HL-60 (cell line): Measurements from ENCODE around the gene NLRP6.
"Not testable (repeated sequence)": the region's sequence is repeated elsewhere in the genome, so short reads cannot be mapped to it uniquely, and the experiment has no call there.

Source experiments
- DNase-seq, 2 experiments: peaks; one replicate each; pipeline ENCODE4 v3.0.0-alpha.2; 2010 to 2020; ENCODE audit warnings: low read depth in 1 of 2, low spot score in 1 of 2
- H3K27ac ChIP-seq: fragments of 250-450 bp; sonication (Bioruptor Pico); replicated peaks from 2 replicates; pipeline ENCODE4 v1.5.1; 2020; ENCODE audit warnings: mild to moderate bottlenecking, moderate library complexity
- H3K27me3 ChIP-seq: fragments of 250-450 bp; sonication (Bioruptor Pico); 2 replicates; pipeline ENCODE4 v1.5.1; 2021; ENCODE audit warnings: mild to moderate bottlenecking, moderate library complexity; ENCODE audit not compliant: insufficient read depth, poor library complexity, severe bottlenecking
- H3K4me3 ChIP-seq: replicated peaks from 2 replicates; pipeline ENCODE4 v1.5.1; 2011; ENCODE audit warnings: mild to moderate bottlenecking, control low read depth, low read length; ENCODE audit not compliant: insufficient read depth
- GABPA ChIP-seq: IDR thresholded peaks from 2 replicates; pipeline ENCODE4 v1.6.1; 2012; ENCODE audit warnings: low read depth
- POLR2AphosphoS5 ChIP-seq: IDR thresholded peaks from 2 replicates; pipeline ENCODE4 v1.6.1; 2012; ENCODE audit warnings: low read depth
- SPI1 ChIP-seq: IDR thresholded peaks from 2 replicates; pipeline ENCODE4 v1.6.1; 2012; ENCODE audit warnings: low read depth, mild to moderate bottlenecking, borderline replicate concordance
- TF ChIP-seq, protein P1 (sequence below): IDR thresholded peaks from one replicate; pipeline ENCODE4 v1.5.1; 2011; ENCODE audit warnings: low read length, control low read depth, inconsistent platforms; ENCODE audit not compliant: insufficient read depth
- TF ChIP-seq, protein P2 (sequence below): IDR thresholded peaks from 2 replicates; pipeline ENCODE4 v1.6.1; 2012; ENCODE audit warnings: low read depth; ENCODE audit not compliant: insufficient replicate concordance

Gene NLRP6

DNA sequence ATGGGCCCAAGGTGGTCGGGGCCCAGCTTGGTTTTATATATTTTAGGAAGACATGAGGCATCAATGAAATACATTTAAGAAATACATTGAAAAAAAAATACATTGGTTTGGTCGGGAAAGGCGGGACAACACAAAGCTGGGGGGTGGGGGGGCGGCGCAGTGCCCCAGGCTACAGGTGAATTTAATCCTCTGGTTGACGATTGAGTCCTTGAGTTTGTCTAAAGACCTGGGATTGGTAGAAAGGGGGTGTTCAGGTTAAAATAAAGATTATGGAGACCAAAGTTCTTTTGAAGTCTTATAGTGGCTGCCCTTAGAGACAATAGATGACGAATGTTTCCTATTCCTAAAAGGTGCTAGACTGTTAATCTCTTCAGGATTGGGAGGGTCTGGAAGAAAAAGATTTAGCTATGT lies 38.7 kb downstream of the NLRP6 start:
- H3K27ac ChIP-seq = no peak overlapping the region
- no peak overlapping the region for H3K4me3 ChIP-seq
- H3K27me3 ChIP-seq = peaks cover 12% of the 10 kb centered on the region
- TF ChIP-seq SPI1 (no peak), GABPA (no peak), POLR2AphosphoS5 (no peak)
- TF ChIP-seq, protein P1, sequence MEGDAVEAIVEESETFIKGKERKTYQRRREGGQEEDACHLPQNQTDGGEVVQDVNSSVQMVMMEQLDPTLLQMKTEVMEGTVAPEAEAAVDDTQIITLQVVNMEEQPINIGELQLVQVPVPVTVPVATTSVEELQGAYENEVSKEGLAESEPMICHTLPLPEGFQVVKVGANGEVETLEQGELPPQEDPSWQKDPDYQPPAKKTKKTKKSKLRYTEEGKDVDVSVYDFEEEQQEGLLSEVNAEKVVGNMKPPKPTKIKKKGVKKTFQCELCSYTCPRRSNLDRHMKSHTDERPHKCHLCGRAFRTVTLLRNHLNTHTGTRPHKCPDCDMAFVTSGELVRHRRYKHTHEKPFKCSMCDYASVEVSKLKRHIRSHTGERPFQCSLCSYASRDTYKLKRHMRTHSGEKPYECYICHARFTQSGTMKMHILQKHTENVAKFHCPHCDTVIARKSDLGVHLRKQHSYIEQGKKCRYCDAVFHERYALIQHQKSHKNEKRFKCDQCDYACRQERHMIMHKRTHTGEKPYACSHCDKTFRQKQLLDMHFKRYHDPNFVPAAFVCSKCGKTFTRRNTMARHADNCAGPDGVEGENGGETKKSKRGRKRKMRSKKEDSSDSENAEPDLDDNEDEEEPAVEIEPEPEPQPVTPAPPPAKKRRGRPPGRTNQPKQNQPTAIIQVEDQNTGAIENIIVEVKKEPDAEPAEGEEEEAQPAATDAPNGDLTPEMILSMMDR = no peak
- TF ChIP-seq, protein P2, sequence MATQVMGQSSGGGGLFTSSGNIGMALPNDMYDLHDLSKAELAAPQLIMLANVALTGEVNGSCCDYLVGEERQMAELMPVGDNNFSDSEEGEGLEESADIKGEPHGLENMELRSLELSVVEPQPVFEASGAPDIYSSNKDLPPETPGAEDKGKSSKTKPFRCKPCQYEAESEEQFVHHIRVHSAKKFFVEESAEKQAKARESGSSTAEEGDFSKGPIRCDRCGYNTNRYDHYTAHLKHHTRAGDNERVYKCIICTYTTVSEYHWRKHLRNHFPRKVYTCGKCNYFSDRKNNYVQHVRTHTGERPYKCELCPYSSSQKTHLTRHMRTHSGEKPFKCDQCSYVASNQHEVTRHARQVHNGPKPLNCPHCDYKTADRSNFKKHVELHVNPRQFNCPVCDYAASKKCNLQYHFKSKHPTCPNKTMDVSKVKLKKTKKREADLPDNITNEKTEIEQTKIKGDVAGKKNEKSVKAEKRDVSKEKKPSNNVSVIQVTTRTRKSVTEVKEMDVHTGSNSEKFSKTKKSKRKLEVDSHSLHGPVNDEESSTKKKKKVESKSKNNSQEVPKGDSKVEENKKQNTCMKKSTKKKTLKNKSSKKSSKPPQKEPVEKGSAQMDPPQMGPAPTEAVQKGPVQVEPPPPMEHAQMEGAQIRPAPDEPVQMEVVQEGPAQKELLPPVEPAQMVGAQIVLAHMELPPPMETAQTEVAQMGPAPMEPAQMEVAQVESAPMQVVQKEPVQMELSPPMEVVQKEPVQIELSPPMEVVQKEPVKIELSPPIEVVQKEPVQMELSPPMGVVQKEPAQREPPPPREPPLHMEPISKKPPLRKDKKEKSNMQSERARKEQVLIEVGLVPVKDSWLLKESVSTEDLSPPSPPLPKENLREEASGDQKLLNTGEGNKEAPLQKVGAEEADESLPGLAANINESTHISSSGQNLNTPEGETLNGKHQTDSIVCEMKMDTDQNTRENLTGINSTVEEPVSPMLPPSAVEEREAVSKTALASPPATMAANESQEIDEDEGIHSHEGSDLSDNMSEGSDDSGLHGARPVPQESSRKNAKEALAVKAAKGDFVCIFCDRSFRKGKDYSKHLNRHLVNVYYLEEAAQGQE = no peak
- DNase-seq = no peak

DNA sequence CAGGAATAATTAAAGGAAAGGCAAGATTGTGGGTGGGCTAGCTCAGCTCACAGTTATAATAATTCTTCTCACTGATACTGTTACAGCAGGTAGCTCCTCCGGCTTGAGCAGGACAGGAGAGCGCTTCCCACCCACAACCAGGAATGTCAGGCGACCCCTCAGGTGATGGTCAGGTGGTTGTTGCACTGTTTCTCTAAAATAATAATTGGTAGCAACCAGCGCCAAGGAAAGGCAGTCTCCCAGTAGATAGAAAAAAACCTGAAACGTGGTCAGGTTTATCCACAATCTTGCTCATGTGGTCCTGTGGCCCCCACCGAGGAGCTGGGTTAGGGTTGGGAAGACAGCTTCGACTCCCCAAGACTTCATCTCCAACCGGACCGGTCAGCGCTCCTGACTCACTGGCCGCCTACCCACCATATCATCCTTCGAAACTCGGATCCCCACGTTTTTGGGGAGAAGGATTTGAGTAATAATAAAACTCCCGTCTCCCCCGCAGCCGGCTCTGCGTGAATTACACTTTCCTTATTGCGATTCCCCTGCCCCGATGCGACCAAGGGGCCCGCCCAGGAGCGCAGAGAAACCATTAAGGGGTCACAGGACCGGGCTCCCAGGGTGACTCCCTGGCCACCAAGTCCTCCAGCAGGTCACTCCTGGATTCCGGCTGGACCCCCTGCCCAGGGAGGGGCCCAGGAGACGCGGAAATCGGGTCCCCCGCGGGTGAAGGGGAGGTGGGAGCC lies 39.6 kb downstream of the NLRP6 start:
- not testable (repeated sequence) for DNase-seq, H3K4me3 ChIP-seq, H3K27ac ChIP-seq
- H3K27me3 ChIP-seq = peaks cover 12% of the 10 kb centered on the region

DNA sequence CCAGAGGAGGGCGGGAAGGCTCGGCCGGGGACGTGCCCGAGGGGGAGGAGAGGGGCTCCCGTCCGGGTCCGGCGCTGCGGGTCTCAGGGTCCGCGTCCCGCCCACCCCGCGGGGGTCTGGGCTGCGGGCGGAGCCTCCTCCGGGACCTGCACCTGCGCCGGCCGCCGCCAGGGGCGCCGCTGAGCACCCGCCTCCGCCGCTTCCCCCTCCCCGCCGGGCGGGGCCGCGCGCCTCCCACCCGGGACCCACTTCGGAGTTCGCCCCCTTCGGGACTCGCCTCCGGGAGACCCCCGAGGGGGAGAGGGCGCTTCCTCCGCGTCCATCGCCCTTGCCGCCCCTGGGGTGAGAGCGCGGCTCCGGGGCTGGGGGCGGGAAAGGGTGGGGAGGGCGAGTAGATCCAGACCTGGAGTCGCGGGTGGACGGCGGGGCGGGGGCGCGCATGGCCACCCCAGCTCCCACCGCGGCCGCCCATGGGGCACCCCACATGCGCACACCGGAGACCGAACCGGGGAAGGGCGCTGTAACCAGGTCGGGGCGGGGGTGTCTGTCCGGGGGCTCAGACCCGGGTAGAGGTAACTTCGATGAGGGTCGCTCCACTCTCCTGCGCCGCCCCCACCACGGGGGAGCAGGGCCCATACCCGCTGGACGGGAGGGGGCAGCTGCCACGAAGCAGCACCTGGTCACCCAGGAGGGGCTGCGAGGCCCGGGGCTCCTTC lies 40.4 kb downstream of the NLRP6 start:
- not testable (repeated sequence) for H3K4me3 ChIP-seq, H3K27ac ChIP-seq, DNase-seq
- peaks cover 12% of the 10 kb centered on the region for H3K27me3 ChIP-seq

DNA sequence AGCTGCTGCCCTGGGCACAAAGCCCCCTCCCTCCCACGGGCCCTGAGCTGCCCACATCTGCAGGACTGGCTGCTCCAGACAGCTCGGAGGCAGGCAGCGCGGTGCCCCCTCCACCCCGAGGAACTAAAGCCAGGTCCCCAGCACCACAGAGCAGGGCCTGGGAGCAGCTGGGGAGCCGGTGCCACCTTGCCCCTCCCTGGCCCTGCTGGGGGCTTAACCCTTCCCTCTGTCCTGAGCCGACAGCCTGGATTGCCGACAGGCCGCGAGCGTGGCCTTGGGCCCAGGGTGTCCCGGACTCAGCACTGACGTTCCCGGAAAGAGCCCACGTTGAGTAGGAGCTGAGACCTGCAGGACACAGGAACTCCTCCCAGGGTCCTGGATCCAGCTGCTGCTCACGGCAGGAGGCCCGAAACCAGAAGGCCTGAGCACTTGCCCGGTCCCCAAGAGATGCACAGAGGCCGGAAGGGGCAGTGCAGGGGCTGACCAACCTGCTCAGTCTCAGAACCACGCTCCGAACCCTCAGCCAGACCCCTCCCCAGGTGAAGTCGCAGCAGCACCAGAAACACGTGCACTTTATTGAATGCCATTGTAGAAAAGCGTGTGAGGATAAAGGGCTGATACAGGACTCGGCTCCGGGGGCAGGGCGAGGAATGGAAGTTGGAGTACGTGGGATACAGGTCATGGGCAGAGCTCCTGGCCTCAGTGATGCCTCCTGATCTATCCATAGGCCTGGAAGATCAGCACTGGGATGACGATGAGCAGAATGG lies 41.1 kb downstream of the NLRP6 start:
- peaks cover 12% of the 10 kb centered on the region for H3K27me3 ChIP-seq
- H3K4me3 ChIP-seq, DNase-seq, H3K27ac ChIP-seq: not testable (repeated sequence)

DNA sequence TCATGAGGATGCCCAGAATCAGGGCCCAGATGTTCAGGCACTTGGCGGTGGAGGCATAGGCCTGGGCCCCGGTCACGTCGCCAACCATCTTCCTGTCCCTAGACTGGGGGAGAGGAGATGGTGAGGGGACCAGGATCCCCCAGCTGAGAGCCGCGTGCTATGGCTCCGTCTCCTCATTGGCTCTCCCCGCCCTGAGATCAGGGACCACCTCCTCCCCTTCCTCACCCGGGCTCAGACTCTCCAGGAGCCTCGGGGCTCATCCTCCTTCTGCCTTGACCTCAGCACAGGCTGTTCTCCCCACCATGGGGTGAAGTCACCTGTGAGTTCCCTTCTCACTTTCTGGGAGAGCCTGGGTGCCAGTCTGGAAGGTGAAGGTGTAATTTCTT lies 41.7 kb downstream of the NLRP6 start:
- not testable (repeated sequence) for H3K27ac ChIP-seq, DNase-seq

DNA sequence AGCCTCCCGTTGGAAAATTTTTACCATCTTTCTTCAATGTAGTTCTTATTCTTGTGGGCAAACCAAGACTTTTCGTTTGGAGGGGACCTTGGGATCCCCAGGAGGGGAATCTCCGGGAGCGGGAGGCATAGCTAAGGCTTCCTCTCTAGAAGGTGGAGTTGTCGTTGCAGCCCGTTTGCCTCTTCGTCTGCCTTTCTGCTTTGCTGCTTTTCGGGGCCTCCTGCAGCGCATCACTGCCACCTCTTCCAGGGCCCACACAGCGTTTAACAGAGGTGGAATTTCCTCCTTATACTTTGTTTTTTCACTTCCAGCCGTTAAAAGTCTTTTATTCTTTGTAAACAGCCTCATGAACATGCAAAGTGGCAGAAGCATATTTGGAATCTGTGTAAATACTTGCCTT lies 45.9 kb downstream of the NLRP6 start:
- Histone ChIP-seq H3K4me3 (no peak overlapping the region), H3K27ac (no peak overlapping the region), H3K27me3 (no peaks in the 10 kb centered on the region)
- TF ChIP-seq SPI1 = no peak
- TF ChIP-seq, protein P2 = no peak
- TF ChIP-seq GABPA = no peak
- no peak for TF ChIP-seq POLR2AphosphoS5
- TF ChIP-seq, protein P1 = no peak
- no peak for DNase-seq

More for the DNA sequence above, 41.7 kb downstream of the NLRP6 start:
- not testable (repeated sequence) for H3K4me3 ChIP-seq
- H3K27me3 ChIP-seq = peaks cover 12% of the 10 kb centered on the region

DNA sequence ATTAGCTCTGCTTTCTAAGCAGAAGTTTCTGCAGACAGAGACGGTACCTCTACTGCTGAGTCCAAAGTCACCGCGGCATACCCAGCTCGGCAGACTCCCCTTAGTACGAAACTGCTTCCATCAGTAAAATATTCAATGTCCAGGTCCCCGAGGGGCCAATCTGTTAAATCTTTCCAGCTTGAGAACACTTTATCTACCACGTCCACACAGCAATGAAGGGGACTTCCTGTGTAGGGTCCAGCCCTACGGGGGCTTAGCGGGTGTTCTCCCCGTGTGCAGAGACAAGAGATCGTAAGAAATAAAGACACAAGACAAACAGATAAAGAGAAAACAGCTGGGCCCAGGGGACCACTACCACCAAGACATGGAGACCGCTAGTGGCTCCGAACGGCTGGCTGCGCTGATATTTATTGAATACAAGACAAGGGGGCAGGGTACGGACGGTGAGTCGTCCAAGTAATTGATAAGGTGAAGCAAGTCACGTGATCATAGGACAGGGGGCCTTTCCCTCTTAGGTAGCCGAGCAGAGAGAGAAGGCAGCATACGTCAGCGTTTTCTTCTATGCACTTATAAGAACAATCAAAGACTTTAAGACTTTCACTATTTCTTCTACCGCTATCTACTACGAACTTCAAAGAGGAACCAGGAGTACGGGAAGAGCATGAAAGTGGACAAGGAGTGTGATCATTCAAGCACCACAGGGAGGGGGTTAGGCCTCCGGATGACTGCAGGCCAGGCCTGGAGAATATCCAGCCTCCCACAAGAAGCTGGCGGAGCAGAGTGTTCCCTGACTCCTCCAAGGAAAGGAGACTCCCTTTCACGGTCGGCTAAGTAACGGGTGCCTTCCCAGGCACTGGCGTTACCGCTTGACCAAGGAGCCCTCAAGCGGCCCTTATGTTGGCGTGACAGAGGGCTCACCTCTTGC lies 46.6 kb downstream of the NLRP6 start:
- not testable (repeated sequence) for DNase-seq, H3K27ac ChIP-seq, H3K27me3 ChIP-seq, H3K4me3 ChIP-seq
